AG04450 (cell line): ENCODE results near the gene CCL1. TPM values are rescaled to one million over a fixed set of nuclear protein-coding genes. Genes with fewer than 3 reads are reported as not detected.
"Not testable (repeated sequence)": the region's sequence is repeated elsewhere in the genome, so short reads cannot be mapped to it uniquely, and the experiment has no call there.

ENCODE experiments used
- CTCF ChIA-PET: fragments of 300-600, 350-600 bp; formaldehyde crosslinking; extraction: SDS; loops from one replicate; lab custom pipeline; 2022; ENCODE audit warnings: antibody characterized with exemption, inconsistent platforms; lab: Charles Lee
- POLR2A ChIA-PET: fragments of 350-600 bp; formaldehyde crosslinking; extraction: SDS; loops from one replicate; lab custom pipeline; 2021; ENCODE audit warnings: antibody characterized with exemption, inconsistent platforms; lab: Yijun Ruan, JAX
- DNase-seq: peaks from one replicate; pipeline ENCODE4 v3.0.0-alpha.2; 2011; ENCODE audit warnings: low read depth, low spot score
- H3K27ac ChIP-seq: one replicate; pipeline ENCODE4 v1.5.1; 2012; ENCODE audit warnings: low read depth, low read length, control low read depth
- H3K27me3 ChIP-seq: one replicate; pipeline ENCODE4 v1.6.0; 2012; ENCODE audit warnings: low read length; ENCODE audit not compliant: control insufficient read depth, insufficient read depth
- H3K4me3 ChIP-seq: 2 replicates; pipeline ENCODE4 v1.5.1; 2011; ENCODE audit warnings: mild to moderate bottlenecking, low read depth, low read length, control low read depth
- H3K9me3 ChIP-seq: 2 replicates; pipeline ENCODE4 v1.5.1; 2012; ENCODE audit warnings: low read length; ENCODE audit not compliant: control insufficient read depth, insufficient read depth
- polyA plus RNA-seq: library from polyadenylated mRNA; depleted of rRNA; stranded (reverse); fragments of >200 nt; gene quantifications from 2 replicates; pipeline ENCODE4 v1.2.3, GENCODE V29; 2011
- TF ChIP-seq, protein P1 (sequence below): IDR thresholded peaks from 2 replicates; pipeline ENCODE4 v1.5.1; 2011; ENCODE audit warnings: low read depth, low read length, control low read depth, inconsistent platforms

Gene CCL1
- polyA plus RNA-seq, 1 experiment = not detected

DNA sequence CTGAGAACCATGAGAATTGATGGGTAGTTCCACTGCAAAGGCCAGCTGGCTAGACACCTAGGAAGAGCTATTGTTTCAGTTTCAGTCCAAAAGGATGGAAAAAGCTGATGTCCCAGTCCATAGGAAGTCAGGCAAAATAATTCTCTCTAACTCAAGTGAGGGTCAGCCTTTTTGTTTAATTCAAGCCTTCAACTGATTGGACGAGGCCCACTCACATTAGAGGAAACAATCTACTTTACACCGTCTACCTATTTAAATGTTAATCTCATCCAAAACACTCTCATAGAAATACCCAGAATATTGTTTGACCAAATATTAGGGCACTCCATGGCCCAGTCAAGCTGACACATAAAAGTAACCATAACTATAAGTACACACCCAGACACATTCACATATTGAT is 21.1 kb downstream of the CCL1 start:
- ChIA-PET POLR2A (no interaction called here), CTCF (interaction anchor here (4.3 kb wide), 1 partner anchor 20 kb away, joined by 24 read pairs; the partner anchor contains the start of gene CCL1)
- Histone ChIP-seq H3K9me3 (no peaks in the 10 kb centered on the region), H3K4me3 (no peak overlapping the region), H3K27ac (no peak overlapping the region), H3K27me3 (no peaks in the 10 kb centered on the region)
- no peak for DNase-seq
- TF ChIP-seq, protein P1, sequence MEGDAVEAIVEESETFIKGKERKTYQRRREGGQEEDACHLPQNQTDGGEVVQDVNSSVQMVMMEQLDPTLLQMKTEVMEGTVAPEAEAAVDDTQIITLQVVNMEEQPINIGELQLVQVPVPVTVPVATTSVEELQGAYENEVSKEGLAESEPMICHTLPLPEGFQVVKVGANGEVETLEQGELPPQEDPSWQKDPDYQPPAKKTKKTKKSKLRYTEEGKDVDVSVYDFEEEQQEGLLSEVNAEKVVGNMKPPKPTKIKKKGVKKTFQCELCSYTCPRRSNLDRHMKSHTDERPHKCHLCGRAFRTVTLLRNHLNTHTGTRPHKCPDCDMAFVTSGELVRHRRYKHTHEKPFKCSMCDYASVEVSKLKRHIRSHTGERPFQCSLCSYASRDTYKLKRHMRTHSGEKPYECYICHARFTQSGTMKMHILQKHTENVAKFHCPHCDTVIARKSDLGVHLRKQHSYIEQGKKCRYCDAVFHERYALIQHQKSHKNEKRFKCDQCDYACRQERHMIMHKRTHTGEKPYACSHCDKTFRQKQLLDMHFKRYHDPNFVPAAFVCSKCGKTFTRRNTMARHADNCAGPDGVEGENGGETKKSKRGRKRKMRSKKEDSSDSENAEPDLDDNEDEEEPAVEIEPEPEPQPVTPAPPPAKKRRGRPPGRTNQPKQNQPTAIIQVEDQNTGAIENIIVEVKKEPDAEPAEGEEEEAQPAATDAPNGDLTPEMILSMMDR = no peak

DNA sequence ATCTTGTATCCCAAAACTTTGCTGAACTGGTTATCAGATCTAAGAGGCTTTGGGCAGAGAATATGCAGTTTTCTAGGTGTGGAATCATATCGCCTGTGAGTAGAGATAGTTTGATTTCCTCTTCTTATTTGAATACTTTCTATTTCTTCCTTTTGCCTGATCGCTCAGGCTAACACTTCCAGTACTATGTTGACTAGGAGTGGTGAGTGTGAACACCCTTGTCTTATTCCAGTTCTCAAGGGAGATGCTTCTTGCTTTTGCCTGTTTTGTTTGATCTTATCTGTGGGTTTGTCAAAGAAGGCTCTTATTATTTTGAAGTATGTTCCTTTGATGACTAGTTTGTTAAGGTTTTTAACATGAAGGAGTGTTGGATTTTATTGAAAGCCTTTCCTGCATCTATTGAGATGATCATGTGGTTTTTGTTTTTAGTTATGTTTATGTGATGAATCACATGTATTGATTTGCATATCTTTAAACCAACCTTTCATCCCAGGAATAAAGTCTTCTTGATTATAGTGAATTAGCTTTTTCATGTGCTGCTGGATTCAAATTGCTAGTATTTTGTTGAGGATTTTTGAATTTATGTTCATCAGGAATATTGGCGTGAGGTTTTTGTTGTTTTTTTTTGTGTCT is 23.8 kb downstream of the CCL1 start:
- Histone ChIP-seq H3K27ac (no peak overlapping the region), H3K9me3 (no peaks in the 10 kb centered on the region), H3K27me3 (no peaks in the 10 kb centered on the region), H3K4me3 (no peak overlapping the region)
- ChIA-PET CTCF (interaction anchor here (0.6 to 4.3 kb wide), 3 partner anchors 22 to 1663 kb away, joined by 3 to 24 read pairs (median 3); partner anchors contain the start of gene CCL1), POLR2A (no interaction called here)
- TF ChIP-seq, protein P1 = no peak
- DNase-seq = no peak

DNA sequence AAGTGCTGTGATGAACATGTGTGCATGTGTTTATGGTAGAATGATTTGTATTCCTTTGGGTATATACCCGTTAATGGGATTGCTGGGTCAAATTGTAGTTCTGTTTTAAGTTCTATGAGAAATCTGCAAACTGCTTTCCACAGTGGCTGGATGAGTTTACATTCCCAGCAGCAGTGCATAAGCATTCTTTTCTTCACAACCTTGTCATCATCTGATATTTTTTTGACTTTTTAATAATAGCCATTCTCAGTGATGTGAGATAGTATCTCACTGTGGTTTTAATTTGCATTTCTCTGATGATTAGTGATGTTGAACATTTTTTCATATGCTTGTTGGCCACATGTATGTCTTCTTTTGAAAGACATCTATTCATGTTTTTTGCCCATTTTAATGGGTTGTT is 25.3 kb downstream of the CCL1 start:
- ChIA-PET CTCF (interaction anchor here (4.3 kb wide), 1 partner anchor 24 kb away, joined by 24 read pairs; the partner anchor contains the start of gene CCL1), POLR2A (no interaction called here)
- TF ChIP-seq, protein P1 = no peak
- H3K9me3 ChIP-seq = no peaks in the 10 kb centered on the region
- no peaks in the 10 kb centered on the region for H3K27me3 ChIP-seq
- H3K4me3 ChIP-seq = no peak overlapping the region
- H3K27ac ChIP-seq = no peak overlapping the region
- DNase-seq = no peak

DNA sequence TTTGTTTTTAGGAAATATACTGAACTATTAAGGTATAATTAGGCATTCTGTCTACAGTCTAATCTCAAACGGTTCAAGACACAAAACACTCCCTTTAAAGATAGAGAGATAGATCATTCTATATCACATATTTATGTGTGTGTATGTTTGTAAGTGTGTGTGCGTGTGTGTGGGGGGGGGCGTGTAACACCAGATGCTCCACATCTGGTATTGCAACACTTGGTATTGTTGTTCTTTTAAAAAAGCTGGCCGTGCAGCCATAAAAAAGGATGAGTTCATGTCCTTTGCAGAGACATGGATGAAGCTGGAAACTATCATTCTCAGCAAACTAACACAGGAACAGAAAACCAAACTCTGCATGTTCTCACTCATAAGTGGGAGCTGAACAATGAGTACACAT is 35.5 kb downstream of the CCL1 start:
- not testable (repeated sequence) for H3K4me3 ChIP-seq, H3K27me3 ChIP-seq, H3K27ac ChIP-seq, H3K9me3 ChIP-seq
- peak; percentile 26 for DNase-seq
- ChIA-PET CTCF (interaction anchor here (1.0 to 8.6 kb wide), 2 partner anchors 34 to 127 kb away, joined by 5 to 80 read pairs; partner anchors contain the start of gene CCL1), POLR2A (interaction anchor here (0.6 kb wide), 1 partner anchor 72 kb away, joined by 3 read pairs; the partner anchor contains the start of gene CCL2)

DNA sequence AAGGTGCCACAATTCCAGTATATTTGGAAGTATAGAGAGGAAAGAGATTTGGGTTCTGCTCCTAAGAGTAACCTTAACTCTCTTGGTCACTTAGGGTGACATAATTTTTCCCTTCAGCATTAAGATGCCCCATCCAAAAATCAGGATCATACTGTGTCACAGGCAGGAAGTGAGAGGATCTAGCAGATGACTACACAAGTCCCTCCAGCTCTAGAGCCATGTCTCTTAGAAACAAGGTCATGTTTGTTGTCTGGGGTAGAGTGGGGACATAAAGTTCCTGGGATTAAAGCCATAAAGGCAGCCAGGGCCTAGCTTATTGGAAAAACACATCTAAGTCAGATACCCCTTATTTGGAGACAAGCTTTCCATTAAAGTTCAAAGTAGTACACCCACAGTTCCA is 41.1 kb downstream of the CCL1 start:
- H3K27ac ChIP-seq = no peak overlapping the region
- no peak for DNase-seq
- ChIA-PET CTCF (interaction anchor here (0.7 to 5.5 kb wide), 3 partner anchors 32 to 122 kb away, joined by 3 to 35 read pairs (median 13); partner anchors contain the start of gene CCL1), POLR2A (no interaction called here)
- no peaks in the 10 kb centered on the region for H3K9me3 ChIP-seq
- no peak overlapping the region for H3K4me3 ChIP-seq
- TF ChIP-seq, protein P1 = no peak
- H3K27me3 ChIP-seq = no peaks in the 10 kb centered on the region
